HG03432 (cell line): ENCODE measurements around the gene SNUPN.

ENCODE experiments used
- ATAC-seq: cut with Tn5 transposase; IDR thresholded peaks from one replicate; pipeline ENCODE4 v1.9.1; 2021; ENCODE audit warnings: mild to moderate bottlenecking, moderate library complexity; ENCODE audit not compliant: unreplicated experiment

Gene SNUPN

DNA sequence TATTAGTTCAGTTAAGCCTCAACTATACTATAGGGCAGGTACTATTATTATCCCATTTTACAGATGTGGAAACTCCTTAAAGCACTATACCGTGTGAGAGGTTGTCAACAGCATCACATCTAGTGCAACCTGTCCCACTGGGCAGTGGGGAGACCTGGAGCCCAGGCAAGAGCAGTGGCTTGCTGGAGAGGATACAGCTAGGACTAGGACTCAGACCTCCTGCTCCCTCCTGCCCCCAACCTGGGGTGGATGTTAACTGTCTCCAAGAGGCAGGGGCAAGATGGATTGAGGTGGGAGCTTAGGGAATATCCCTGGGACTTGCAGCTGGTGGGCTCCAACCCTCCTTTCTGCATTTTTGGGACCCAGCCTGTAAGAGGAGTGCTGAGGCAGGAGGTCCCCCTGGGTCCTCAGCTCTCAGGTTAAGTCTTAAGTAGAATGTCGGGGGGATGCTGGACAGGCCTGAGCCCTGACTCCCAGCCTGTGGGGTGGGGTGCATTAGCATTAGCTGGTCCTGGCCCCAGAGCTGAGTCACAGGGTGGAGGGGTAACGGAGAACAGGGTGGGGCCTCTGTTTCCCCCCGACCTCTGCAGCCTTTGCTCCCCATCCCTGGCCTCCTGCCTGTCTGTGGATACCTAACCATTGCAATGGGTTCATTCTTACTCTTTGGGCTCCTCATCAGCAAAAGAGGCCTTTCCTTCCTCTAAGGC lies 28.8 kb upstream of the SNUPN start:
- ATAC-seq = no peak

DNA sequence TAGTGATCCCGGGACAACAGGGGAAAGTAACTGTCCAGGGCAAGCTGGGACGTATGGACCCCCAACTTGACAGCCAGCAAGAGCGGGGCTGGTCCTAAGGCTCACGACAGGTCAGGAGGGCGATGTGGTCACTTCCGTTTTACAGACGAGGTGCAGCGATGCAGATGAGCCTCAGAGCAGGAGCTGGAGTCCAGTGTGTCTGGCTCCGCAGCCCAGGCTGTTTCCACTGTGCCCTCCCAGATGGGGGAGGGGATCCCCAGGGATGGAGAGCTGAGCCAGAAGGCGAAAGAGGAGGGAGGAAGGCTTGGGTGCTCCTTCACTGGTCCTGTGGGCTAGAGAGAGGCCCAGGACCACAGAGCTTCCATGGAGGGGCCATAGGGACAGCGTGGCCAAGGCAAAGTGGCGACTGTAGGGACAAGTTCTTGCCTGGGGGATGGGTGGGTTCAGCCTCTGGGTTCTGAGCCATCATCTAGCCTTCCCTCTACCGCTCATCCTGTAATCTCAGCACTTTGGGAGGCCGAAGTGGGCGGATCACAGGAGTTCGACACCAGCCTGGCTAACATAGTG lies 27.9 kb upstream of the SNUPN start:
- ATAC-seq = no peak

DNA sequence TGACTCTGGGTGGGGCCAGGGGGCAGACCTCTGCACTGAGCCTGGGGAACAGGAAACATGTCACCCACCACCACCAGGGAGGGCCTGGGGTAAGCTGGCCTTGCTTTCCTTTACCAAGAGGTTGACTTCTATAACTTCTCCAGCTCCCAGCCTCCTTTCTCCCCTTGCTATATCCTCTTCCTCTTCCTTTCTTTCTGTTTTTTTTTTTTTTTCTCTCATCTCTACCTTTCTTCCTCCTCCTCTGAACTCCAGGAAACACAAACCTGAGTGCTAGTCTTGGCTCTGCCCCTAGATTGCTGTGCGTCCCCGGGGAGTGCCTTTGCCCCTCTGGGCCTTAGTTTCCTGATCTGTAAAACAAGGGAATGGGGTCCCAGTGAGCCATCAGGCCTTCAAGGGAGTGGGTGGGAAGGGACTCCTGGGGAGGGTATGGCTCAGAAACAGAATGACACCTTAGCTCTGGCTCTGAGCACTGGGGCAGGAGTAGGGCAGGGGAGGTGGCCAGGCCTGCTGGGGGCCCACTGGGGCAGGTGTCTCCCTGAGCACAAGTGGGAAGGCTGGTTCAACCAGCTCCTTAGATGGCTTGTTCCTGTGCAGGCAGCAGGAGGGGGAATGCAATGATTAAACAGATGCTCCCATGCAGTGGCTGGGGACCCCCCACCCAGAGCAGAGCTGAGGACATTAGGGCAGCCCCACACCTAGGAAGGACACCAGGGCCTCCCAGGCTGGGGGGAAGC lies 26.5 kb upstream of the SNUPN start:
- no peak for ATAC-seq

DNA sequence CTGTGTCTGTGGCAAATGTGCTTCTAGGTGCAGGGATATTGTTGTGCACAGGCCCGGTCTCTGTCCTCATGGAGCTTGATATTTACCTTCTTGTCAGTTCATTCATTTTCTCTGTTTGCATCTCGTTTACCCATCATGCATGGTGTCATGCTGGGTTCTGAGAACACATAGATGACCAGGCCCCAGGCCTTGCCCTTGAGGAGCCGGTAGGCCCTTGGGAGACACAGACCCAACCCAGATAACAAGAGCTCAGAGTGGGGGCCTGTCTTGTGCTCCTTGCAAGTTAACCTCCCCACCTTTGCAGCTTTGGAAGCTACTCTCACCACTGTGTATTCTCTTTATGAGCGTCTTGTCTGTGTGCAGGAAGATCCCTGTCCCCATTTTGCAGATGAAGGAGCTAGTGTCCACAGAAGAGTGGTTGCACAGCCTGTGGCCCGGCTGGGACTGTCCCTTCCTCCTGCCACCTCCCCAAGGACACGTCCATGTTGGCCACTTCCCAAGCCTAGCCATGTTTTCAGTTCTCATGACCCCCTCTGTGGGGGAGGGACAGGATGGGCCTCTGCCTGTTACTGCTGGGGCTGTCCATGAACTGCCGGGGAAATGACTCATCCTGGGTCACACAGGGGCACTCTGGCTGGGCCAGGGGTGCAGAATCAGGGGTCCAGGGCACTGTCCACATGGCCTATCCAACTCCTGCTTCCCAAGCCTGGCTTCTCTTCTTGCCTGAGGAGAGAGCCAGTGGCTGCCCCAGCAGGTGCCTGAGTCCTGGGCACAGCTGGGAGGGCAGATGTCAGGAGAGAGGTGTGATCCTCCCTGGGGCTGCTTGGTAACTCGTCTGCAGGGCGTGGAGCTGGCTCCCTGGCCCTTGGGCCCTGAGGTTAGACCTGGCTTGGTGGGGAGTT lies 25.6 kb upstream of the SNUPN start:
- no peak for ATAC-seq

DNA sequence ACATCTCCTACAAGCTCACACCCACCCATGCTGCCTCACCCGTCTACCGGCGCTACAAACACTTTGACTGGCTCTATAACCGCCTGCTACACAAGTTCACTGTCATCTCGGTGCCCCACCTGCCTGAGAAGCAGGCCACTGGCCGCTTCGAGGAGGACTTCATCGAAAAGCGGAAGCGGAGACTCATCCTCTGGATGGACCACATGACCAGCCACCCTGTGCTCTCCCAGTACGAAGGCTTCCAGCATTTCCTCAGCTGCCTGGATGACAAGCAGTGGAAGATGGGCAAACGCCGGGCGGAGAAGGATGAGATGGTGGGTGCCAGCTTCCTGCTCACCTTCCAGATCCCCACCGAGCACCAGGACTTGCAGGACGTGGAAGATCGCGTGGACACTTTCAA lies 24.3 kb upstream of the SNUPN start:
- ATAC-seq = no peak

DNA sequence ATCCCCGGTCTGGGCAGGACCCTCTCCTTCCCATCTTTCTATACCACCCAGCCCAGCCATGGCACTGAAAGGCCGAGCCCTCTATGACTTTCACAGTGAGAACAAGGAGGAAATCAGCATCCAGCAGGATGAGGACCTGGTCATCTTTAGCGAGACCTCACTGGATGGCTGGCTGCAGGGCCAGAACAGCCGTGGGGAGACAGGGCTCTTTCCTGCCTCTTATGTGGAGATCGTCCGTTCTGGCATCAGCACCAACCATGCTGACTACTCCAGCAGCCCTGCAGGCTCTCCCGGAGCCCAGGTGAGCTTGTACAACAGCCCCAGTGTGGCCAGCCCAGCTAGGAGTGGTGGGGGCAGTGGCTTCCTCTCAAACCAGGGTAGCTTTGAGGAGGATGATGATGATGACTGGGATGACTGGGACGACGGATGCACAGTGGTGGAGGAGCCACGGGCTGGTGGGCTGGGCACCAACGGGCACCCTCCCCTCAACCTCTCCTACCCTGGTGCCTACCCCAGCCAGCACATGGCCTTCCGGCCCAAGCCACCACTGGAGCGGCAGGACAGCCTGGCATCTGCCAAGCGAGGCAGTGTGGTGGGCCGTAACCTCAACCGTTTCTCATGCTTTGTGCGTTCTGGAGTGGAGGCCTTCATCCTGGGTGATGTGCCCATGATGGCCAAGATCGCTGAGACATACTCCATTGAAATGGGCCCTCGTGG lies 23.7 kb upstream of the SNUPN start:
- ATAC-seq = no peak

DNA sequence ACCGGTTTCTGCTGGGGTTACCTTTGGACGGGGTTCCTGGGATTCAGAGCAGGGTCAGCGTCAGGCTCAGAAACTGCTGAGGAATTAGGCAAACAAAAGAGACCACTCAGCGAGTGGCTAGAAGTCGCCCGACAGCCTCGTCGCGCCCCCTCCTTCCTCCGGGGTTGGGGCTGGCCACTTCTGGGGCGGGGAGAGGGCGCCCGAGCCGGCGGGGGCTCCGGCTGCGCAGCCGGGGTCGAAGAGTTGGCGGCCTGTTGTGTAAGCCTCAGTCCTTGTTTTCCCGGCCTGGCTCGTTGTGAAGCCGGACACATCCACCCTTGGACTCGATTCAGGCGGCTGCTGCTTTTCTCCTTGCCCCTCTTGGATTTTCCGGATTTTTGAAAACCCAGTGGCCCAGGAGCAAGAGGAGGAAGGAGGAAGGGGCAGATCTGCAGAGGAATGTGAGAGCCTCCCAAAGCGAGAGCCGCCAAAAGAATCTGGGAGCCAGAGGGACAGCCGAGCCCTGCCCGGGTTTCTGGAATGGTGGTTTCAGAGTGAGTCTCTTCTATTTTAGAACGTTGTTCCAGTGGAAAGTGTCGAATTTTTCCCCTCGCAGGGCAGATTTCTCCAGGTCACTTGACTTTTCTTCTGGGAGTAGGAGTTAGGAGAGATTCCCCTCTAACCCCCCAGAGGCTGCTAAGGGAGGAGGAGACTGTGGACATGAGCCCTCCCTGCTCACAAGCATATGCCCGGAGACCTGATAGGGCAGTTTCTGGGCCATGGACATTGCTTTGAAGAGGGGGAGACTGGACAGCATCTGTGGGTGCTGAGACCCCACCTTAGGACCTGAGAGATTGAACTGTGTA lies 22.9 kb upstream of the SNUPN start:
- ATAC-seq = no peak

DNA sequence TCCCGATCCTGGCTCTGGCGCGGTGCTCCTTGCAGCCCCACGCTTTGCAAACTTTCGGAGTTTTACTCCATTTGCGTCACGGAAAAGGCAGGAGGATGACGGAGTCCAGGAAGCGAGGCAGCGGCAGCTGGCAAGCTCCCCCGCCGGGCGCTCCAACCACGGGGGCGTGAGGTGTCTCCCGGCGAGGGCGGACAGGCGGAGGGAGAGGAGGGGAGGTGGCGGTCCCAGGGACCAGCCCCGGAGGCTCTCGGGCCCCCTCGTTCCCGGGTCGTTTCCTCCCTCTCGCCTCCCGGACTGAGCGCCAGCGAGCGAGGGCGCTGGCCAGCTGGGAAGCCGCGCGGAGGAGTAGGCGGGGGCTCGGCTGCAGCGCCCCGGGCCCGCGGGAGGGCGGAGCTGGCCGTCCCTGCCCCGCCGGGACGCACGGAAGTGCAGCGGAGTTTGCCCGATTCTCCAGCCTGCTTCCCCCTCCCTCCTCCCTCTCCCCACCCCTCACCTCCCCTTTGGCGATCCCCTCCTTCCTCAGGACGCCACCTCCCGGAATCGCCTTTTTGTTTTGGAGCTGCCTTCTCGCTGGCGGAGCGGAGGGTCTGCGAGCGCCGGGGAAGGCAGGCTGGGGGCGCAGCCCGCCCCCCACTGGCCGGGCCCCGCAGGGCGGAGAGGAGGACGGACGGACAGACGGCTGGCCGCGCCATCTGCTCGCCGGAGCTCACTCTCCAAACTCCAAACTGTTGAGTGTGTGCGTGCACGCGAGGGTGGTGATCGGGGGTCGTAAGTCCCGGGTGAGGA lies 22.0 kb upstream of the SNUPN start, which contains the start of gene SNX33:
Gene SNX33, plus strand, starts transcription at position 543 of the 786 bp plus-strand sequence. CDS start 1,191 bp downstream, outside the sequence.
- peak; percentile 46 for ATAC-seq

DNA sequence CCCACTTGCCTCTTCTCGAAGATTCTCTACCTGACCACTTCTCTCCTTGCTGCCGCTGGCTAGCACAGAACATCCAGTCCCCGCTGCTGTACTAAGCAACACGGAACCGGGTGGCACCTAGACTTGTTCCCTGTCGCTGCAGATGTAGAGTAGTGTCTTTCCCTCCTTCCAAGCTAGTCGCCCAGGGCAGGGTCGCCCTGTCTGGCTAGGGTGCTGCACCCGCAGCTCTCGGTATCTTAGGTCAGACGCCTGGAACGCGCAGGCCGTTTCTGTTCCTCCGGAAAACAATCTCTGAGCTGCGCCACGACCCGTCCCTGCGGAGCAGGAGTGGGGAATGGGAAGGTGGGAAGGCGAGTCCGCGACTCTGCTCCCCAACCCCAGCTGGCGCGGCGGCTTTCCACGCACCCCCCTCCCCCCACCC lies 21.4 kb upstream of the SNUPN start:
- peak; percentile 21 for ATAC-seq

DNA sequence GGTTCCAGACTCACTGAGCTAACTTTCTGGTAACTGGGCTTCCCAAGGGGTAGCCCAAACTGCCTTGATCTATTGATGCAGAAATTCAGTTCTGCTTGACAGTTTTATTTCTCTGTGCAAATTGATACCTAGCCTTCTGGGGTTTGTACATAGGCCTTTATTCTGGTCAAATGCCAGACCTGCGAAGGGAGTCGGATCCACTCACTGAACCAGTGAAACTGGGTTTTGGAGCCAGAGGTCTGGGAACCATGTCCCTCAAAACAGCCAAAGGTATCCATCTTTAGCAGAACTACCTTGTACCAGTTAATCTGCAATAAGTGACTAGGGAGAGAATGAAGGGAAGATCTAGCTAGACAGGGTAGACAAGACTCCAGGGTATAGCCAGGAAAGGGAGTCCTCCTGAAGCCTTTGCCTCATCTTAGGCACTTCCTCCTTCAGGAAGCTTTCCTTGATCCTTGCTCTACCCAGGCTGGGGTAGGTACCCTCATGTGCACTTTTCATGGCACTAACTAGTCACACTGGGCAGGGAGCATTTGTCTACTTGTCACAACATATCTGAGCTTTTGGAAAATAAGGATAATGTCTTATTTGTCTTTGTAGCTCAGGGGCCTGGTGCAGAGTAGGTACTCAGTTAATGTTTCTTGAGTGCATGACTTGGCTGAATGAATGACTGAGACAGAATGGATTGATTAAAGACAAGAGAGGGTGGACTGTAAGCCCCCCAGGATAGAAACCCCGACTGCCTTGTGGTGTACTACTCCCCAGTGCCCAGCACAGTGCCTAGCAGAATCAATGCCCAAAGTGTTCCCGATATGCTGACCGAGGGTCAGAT lies 20.8 kb upstream of the SNUPN start:
- no peak for ATAC-seq

DNA sequence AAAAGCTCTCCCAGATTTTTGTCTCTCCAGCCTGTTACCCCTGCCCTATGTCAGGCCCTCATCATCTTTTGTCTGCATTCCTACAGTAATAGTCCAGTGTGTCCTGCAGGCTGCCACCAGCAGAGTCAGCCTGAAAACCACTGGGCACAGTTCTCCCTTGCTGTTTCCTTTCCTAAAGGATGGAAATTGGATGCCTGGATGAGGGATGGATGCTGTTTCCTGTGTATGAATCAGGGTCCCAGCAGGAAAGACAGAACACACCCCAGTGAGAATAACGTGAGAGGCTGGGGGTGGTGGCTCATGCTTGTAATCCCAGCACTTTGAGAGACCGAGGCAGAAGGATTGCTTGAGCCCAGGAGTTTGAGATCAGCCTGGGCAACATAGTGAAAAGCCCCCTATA lies 18.9 kb upstream of the SNUPN start:
- no peak for ATAC-seq

DNA sequence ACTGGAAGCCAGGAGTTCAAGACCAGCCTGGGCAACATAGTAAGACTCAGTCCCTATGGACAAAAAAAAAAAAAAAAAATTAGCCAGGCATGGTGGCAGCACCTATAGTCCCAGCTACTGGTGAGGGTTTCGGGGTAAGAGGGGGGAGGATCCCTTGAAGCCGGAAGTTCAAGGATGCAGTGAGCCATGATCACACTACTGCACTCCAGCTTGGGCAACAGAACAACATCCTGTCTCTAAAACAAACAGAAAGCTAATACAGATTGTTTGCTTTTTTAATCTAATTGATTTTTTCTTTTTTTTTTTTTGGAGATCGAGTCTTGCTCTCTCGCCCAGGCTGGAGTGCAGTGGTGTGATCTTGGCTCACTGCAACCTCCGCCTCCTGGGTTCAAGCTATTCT lies 16.1 kb upstream of the SNUPN start:
- no peak for ATAC-seq

DNA sequence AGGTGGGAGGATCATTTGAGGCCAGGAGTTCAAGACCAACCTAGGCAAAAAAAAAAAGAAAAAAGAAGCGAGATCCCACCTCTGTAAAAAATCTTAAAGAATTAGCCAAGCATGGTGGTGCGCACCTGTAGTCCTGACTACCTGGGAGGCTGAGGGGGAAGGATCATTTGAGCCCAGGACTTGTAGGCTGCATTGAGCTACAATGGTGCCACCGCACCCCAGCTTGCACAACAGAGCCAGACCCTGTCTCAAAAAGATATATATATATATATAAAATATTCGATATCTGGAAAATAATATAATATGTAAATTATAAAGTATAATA lies 15.6 kb upstream of the SNUPN start:
- no peak for ATAC-seq

DNA sequence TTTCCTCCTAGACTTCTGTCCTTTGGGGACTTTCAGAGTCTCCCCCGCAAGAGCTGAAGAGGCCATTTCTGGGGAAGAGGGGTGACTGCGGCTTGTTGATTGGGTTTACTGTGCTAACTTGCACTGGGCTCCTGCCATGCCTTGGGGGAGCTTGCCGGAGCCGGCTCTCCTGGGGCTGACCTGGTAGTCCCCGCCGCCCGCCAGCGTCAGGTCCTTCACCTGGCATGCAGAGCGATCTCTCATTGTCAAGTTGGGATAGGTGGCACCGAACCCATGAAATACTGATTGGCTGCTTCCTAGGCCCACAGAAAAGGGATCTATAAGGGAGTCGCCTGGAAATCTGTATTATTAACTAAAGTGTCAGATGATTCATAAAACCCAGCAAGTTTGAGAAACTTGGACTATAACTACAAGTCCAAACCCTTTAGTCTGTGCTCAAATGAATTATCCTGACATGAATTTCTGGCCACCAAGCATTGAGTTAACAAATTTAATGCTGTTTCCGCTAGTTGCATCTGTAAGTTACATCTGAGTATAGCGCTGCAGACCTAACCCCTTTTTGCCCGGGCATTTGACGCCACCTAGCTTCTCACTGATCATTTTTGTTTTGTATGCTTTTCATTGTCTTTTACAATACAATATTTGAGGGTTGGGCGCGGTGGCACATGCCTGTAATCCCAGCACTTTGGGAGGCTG lies 15.1 kb upstream of the SNUPN start:
- ATAC-seq = peak; percentile 37

DNA sequence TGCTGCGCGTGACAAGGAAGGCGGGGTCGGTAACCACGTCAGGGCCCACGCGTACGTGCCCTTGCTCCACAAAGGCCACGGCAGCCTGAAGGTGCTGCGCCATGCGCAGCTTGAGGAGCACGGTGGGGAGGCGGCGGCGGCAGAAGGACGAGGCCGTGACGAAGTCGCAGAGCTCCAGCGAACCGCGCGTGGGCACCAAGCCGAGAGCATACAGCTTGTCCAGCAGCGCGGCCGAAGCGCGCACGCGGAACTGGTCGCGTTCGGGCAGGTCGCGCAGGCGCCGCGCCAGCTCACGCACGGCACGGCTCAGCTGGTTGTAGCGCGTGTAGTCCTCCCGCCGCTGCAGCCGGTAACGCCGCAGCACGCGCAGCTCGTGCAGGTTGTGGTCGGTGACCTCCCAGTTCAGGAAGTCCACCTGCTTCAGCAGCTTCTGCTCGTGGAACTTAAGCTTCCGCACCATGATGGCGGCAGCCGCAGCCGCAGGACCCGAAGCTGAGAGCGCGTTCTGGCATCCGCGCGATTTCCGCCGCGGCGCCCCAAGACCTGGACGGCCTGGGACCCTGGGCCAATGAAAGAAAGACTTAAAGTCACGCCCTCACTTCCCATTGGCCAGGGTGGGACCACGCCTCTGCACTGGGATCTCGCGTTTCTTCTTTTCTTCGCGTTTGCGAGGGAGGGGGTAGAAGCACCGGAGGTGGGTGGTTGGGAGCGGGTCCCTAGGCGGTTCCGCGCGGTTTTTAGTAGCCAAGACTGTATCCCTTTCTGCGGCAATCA lies 14.4 kb upstream of the SNUPN start, which contains the start of gene IMP3:
Gene IMP3, minus strand, starts transcription at position 516 of the 774 bp plus-strand sequence. Its CDS starts 56 bp downstream, at position 460.
- ATAC-seq = peak; percentile 88

DNA sequence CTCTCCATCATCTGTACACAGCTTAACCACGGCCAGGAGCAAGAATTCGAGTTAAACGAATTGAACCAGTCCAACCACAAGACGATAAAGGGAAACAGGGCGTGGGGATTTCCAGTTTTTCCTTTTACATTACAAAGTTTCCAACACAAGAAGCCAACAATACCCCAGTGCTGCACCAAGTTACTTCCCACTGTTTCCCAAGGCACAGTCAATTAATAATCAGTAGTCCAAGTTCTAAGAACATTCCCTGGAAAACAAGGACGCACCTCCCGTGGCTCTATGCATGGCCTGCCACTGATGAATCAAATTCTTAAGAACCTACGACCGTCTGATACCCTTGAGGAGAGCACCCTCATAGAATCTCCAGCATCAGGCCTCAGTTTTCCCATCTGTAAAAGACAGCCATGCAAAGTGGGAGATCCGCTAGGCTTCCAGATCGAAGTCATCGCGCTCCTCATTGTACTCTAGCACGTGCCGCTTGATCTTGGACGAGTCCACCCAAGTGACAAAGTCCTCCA lies 13.7 kb upstream of the SNUPN start:
- ATAC-seq = no peak
